Muscle layer of colon (tissue), 2 donors: ENCODE measurements around the gene CRYBG1.

Source experiments
- H3K27ac ChIP-seq: one replicate; pipeline ENCODE4 v1.7.0; 2013; ENCODE audit warnings: low read depth, mild to moderate bottlenecking, low read length, moderate library complexity
- H3K27me3 ChIP-seq, 2 donors: one replicate each; pipeline ENCODE4 v1.7.0; 2013; ENCODE audit warnings: low read length in 2 of 2, mild to moderate bottlenecking in 2 of 2; ENCODE audit not compliant: insufficient read depth in 2 of 2, control insufficient read depth in 1 of 2
- H3K36me3 ChIP-seq: one replicate; pipeline ENCODE4 v1.7.0; 2013; ENCODE audit warnings: mild to moderate bottlenecking, low read length; ENCODE audit not compliant: insufficient read depth
- H3K4me1 ChIP-seq: one replicate; pipeline ENCODE4 v1.7.0; 2013; ENCODE audit warnings: mild to moderate bottlenecking, low read length; ENCODE audit not compliant: insufficient read depth
- H3K4me3 ChIP-seq, 2 donors: one replicate each; pipeline ENCODE4 v1.7.0; 2013; ENCODE audit warnings: low read length in 2 of 2, low read depth in 1 of 2, mild to moderate bottlenecking in 1 of 2, moderate library complexity in 1 of 2
- H3K9ac ChIP-seq: one replicate; pipeline ENCODE4 v1.7.0; 2013; ENCODE audit warnings: low read length
- H3K9me3 ChIP-seq: one replicate; pipeline ENCODE4 v1.7.0; 2013; ENCODE audit warnings: mild to moderate bottlenecking, low read length
- donor health status: abdominal sarcoma.
- donor health status: Adenocarcinoma of cecum.

Gene CRYBG1

GRCh38 chr6:106430466-106430865, 69.9 kb downstream of the CRYBG1 start:
- H3K4me3 ChIP-seq: no peak overlapping the region
- no peak overlapping the region for H3K27ac ChIP-seq

DNA sequence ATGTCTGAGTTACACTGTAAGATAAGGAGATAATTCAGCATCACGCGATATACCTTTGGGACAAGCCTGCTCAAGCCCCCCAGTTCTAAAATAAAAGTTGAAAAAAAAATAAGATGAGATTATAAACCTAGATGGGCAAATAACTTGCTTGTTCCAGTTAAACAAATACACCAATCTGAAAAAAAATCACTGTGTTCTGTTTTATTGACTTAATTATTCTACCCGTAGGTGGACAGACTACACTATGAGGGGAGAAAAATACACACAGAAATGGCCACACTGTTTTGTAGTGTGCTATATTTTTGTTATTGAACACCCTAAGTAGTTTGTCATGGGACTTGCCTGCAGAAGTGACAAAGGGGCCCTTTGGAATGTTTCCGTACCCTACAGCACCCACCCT, 70.9 kb downstream of the CRYBG1 start:
- H3K9ac ChIP-seq: no peak overlapping the region
- H3K4me3 ChIP-seq: no peak overlapping the region
- peaks cover 12% of the 10 kb centered on the region for H3K4me1 ChIP-seq
- H3K36me3 ChIP-seq: no peaks in the 10 kb centered on the region
- H3K27ac ChIP-seq: no peak overlapping the region
- H3K27me3 ChIP-seq: no peaks in the 10 kb centered on the region
- no peaks in the 10 kb centered on the region for H3K9me3 ChIP-seq

More at GRCh38 chr6:106430466-106430865, 69.9 kb downstream of the CRYBG1 start:
- peaks cover 12% of the 10 kb centered on the region for H3K4me1 ChIP-seq
- H3K36me3 ChIP-seq: no peaks in the 10 kb centered on the region
- H3K9ac ChIP-seq: no peak overlapping the region
- no peaks in the 10 kb centered on the region for H3K9me3 ChIP-seq
- no peaks in the 10 kb centered on the region for H3K27me3 ChIP-seq

DNA sequence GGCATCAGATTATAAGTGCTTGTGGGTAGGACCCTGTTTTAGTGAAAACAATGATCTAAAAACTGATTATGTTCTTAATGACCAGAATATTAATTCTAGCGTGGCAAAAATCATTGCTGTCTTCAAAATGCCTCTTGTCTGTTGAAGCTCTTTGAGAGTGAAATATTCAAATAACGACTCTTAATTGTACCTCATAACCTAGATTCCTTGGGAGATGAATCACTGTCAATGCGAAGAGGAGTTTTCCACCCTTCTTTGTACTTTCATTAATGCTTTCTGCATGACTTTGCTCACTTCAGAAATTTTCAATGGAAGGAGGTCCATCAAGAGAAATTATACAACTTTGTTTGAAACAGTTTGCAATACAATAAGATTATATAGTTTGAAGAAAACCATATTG, 71.5 kb downstream of the CRYBG1 start:
- H3K27ac ChIP-seq: no peak overlapping the region
- no peak overlapping the region for H3K9ac ChIP-seq
- H3K27me3 ChIP-seq: no peaks in the 10 kb centered on the region
- no peaks in the 10 kb centered on the region for H3K9me3 ChIP-seq
- H3K4me3 ChIP-seq: no peak overlapping the region
- H3K36me3 ChIP-seq: no peaks in the 10 kb centered on the region
- peaks cover 12% of the 10 kb centered on the region for H3K4me1 ChIP-seq

GRCh38 chr6:106434530-106434929, 74.0 kb downstream of the CRYBG1 start:
- H3K4me1 ChIP-seq: peaks cover 12% of the 10 kb centered on the region
- no peak overlapping the region for H3K27ac ChIP-seq
- no peak overlapping the region for H3K4me3 ChIP-seq

GRCh38 chr6:106439459-106439858, 78.9 kb downstream of the CRYBG1 start:
- Histone ChIP-seq H3K27ac (no peak overlapping the region), H3K27me3 (no peaks in the 10 kb centered on the region), H3K4me1 (peaks cover 5% of the 10 kb centered on the region), H3K9ac (no peak overlapping the region), H3K36me3 (no peaks in the 10 kb centered on the region), H3K9me3 (no peaks in the 10 kb centered on the region), H3K4me3 (no peak overlapping the region)

More at GRCh38 chr6:106434530-106434929, 74.0 kb downstream of the CRYBG1 start:
- no peaks in the 10 kb centered on the region for H3K27me3 ChIP-seq
- H3K9me3 ChIP-seq: no peaks in the 10 kb centered on the region
- no peaks in the 10 kb centered on the region for H3K36me3 ChIP-seq
- no peak overlapping the region for H3K9ac ChIP-seq

GRCh38 chr6:106440546-106440945, 80.0 kb downstream of the CRYBG1 start:
- Histone ChIP-seq H3K27me3 (no peaks in the 10 kb centered on the region), H3K36me3 (no peaks in the 10 kb centered on the region), H3K4me3 (no peak overlapping the region), H3K9ac (no peak overlapping the region), H3K27ac (no peak overlapping the region), H3K9me3 (no peaks in the 10 kb centered on the region), H3K4me1 (no peaks in the 10 kb centered on the region)

DNA sequence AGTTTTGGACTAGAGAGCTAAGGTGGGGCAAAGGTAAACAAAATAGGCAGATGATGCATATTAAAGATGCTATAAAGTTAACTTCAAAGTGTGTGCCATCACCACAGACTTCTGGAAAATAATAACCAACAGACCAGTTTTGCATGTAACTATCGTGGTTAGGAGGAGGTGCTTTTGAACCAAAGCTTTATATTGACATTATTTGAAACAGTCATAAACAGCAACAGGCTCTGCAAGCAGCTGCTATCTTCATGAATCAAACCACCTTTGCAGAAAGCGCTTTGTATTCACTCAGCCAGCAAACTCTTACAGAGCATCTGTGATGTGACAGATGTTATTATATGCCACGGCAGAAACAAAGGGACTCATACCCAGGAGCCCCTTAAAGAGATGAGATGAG, 81.9 kb downstream of the CRYBG1 start:
- Histone ChIP-seq H3K4me1 (no peaks in the 10 kb centered on the region), H3K9me3 (no peaks in the 10 kb centered on the region), H3K4me3 (no peak overlapping the region), H3K27me3 (no peaks in the 10 kb centered on the region), H3K9ac (no peak overlapping the region), H3K36me3 (no peaks in the 10 kb centered on the region), H3K27ac (no peak overlapping the region)

DNA sequence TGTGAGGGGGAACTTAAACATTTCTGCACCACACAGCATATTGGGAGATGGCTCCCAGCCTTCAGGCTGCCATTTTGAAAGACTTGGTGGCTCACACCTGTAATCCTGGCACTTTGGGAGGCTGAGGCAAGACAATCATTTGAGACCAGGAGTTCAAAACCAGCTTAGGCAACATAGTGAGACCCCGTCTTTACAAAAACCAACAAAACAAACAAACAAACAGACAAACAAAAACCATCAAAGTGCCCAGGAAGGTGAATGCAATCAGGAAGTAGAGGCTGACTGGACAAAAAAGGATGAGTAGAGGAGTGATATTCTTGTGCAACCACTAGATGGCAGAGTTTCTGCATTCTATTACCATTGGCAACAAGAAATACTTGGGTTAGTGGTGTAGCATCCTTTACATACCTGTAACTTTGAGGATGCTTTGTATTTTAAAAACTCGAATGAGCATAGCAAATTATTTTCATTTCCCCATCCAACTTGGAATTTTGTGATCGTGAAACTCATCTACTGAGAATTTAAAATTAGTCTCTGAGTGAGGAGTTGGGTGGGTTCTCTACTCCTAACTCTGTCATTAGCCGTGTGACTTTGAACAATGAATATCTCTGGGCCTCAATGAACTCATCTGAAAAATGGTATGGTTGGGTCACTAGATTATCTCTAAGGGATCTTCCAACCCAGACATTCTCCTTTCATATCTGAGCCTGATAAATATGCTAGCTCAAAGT, 84.4 kb downstream of the CRYBG1 start:
- Histone ChIP-seq H3K36me3 (no peaks in the 10 kb centered on the region), H3K27ac (no peak overlapping the region), H3K4me1 (no peaks in the 10 kb centered on the region), H3K4me3 (no peak overlapping the region), H3K9ac (no peak overlapping the region), H3K9me3 (no peaks in the 10 kb centered on the region), H3K27me3 (no peaks in the 10 kb centered on the region)

- Histone ChIP-seq H3K27ac (no peak overlapping the region), H3K9ac (no peak overlapping the region), H3K4me3 (no peak overlapping the region), H3K4me1 (no peaks in the 10 kb centered on the region), H3K9me3 (no peaks in the 10 kb centered on the region), H3K36me3 (no peaks in the 10 kb centered on the region), H3K27me3 (no peaks in the 10 kb centered on the region)
Measured at GRCh38 chr6:106445508-106445878, 85.0 kb downstream of the CRYBG1 start.

DNA sequence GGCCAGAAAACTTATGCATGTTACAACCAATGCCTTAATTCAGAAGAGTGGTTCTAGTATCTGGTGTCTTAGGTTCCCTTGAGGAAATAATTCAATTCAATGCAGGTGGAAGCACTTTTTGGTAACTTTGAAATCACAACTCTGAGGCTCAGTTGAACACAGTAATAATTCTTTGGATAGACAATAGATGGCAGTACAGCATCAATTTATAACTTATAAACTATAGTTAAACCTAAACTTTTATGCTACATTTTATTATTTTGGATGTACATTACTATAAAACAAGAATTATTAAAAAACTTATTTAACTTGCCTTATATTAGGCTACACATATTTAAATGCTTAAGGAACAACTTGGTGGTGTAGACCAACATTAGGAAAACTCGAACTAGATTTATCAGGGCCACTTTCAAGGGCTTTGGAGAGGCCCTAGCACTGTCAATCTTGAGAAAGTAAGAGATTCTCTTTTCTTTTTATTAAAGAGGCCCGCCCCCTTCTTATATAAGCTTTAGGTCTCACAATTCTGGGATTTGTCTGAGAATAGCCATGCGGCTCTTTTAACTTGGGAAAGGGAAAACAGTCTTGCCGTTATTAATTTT, 85.9 kb downstream of the CRYBG1 start:
- no peak overlapping the region for H3K27ac ChIP-seq
- H3K4me1 ChIP-seq: peaks cover 7% of the 10 kb centered on the region
- H3K36me3 ChIP-seq: no peaks in the 10 kb centered on the region
- no peak overlapping the region for H3K9ac ChIP-seq
- no peak overlapping the region for H3K4me3 ChIP-seq
- no peaks in the 10 kb centered on the region for H3K27me3 ChIP-seq
- H3K9me3 ChIP-seq: no peaks in the 10 kb centered on the region

DNA sequence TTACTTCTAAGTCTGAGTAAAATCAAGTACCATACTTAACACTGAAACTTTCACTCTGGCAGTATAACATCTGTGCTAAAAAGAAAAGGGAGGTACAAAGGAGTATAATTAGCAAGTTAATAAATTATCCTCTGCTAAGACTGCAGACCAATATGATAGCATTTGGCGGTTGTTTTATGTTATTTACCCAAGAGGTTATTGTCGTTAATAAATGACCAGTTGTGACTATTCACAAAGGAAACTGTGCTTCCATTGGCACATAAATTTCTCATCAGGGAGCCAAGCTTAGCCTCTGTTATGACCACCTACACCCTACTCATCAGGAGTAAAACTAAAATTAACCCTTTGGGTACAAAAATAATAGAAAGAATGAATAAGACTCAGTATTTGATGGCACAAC, 86.5 kb downstream of the CRYBG1 start:
- Histone ChIP-seq H3K4me3 (no peak overlapping the region), H3K4me1 (peaks cover 10% of the 10 kb centered on the region), H3K27me3 (no peaks in the 10 kb centered on the region), H3K9ac (no peak overlapping the region), H3K9me3 (no peaks in the 10 kb centered on the region), H3K36me3 (no peaks in the 10 kb centered on the region), H3K27ac (no peak overlapping the region)

DNA sequence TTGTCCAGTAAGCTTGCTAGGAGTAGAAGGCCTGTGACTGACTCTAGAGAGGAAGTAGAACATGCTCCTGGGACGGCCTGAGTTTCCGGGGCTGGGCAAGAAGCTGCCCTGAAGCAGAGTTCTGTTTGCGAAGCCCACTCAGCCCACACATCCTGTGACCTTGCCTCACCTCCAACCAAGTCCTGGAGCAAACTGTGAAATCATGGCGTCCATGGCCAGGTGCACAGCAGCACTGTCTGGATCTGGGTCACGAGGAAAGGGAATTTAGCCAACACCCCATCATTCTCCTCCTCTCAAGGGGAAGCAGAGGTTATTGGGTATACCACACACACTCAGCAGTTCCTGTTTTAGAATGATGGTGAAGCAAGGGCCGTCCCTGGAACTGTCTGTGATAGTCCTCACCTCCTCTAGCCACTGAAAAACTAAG, 87.5 kb downstream of the CRYBG1 start:
- Histone ChIP-seq H3K4me3 (no peak overlapping the region), H3K27me3 (no peaks in the 10 kb centered on the region), H3K36me3 (no peaks in the 10 kb centered on the region), H3K9me3 (no peaks in the 10 kb centered on the region), H3K9ac (no peak overlapping the region), H3K27ac (no peak overlapping the region), H3K4me1 (peaks cover 10% of the 10 kb centered on the region)
